ENCODE data around the gene DDI2.

- TF ChIP-seq CTCF (IDR thresholded peaks at IDR 0.05) (no peak), EZH2 (IDR thresholded peaks at IDR 0.05) (no peak)
Measured at GRCh38 chr1:15620902-15621682, 3.8 kb downstream of the DDI2 start.
